ENCODE data around the gene ZNF804A.
"Not testable (repeated sequence)": the region's sequence is repeated elsewhere in the genome, so short reads cannot be mapped to it uniquely, and the experiment has no call there.

Gene ZNF804A

GRCh38 chr2:184729581-184729980 lies 131.3 kb downstream of the ZNF804A start:
- DNase-seq, result no peak

- no peak for DNase-seq
These were observed 132.0 kb downstream of the ZNF804A start for GRCh38 chr2:184730288-184730687.

DNA sequence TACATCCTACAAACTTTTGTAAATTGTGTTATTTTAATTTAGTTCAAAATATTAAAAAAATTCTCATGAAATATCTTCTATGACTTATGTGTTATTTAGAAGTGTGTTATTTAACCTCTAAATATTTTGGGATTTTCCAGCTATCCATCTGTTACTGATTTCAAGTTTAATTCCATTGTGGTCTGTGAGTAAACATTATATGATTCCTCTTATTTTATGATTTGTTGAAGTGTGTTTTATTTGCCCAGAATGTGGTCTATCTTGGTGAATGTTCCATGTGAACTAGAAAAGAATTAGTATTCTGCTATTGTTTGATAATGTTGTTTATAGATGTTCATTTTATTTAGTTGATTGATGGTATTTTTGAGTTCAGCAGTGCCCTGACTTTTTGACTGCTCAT lies 136.0 kb downstream of the ZNF804A start:
- DNase-seq, result no peak

DNA sequence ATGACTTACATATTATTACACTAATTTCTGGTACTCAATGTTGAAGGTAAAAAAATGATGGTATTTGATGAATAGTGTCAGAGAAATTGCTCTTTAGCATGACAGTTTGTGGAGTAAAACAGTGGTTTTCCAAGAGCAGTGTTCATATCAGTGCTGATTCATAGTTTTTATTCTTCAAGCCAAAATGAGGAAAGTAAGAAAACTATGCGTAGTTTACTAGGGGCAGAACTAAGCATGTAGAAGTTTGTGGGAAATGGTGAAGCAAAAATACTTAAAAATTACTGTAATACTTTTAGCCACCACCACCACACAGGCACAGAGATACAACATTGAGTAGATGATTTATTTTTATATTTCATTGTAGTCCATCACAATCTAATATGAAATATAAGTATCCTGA lies 137.3 kb downstream of the ZNF804A start:
- DNase-seq, result no peak

- no peak for DNase-seq
These were observed 144.8 kb downstream of the ZNF804A start for GRCh38 chr2:184743096-184743495.

- DNase-seq, result no peak
These were observed 157.8 kb downstream of the ZNF804A start for GRCh38 chr2:184756161-184756560.

DNA sequence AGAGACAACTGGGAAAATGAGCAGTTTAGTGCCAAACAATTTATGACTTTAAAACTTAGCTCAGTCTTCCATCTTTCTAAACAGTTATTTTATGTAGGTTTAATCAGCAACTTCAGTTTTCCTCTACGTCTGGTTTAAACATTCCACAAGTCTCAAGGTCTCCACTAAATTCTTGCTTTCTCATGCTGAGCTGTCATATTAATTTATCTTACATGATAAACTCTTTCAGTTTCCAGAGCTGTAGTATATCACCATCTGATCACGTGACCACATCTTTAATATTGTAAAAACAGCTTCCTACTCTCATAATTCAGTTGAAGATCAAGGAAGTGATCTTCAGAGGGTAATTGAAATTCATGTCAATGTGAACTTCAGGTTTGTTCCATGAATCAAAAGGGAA lies 158.6 kb downstream of the ZNF804A start:
- DNase-seq, result no peak

- not testable (repeated sequence) for DNase-seq
These were observed 161.4 kb downstream of the ZNF804A start for GRCh38 chr2:184759557-184760255.

DNA sequence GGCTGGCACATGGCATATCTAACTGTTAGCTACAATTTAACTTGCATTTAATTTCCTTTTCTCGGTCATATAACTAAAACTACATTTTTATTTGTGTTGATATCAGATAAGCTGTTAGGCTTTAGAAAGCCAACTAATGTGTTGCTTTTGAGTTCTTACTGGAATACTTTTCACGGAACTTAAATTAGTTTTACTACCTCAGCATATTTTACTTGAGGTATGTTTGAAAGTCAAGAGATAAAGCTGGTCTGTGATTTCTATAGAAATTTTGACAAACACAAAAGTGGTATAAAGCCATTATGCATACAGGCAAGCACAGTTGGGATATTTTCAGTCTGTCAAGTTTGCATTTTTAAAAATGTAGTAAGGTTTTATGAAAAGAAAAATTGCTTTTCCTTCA lies 162.6 kb downstream of the ZNF804A start:
- no peak for DNase-seq

- no peak for DNase-seq
These were observed 167.0 kb downstream of the ZNF804A start for GRCh38 chr2:184765112-184765895.

DNA sequence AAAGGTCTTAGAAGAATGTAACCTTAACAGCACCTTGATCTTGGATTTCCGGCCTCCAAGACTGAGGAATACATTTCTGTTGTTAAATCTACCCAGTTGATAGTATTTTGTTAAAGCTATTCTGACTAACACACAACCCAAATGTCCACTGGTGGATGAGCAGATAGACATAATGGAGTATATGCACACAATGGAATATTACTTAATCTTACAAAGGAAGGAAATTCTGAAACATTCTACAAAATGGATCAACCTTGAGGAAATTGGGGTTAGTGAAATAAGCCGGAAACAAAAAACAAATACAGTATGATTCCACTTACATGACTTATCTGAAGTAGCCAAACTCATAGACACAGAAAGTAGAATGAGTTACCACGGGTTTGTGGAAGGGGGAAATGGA lies 168.7 kb downstream of the ZNF804A start:
- DNase-seq, result no peak

DNA sequence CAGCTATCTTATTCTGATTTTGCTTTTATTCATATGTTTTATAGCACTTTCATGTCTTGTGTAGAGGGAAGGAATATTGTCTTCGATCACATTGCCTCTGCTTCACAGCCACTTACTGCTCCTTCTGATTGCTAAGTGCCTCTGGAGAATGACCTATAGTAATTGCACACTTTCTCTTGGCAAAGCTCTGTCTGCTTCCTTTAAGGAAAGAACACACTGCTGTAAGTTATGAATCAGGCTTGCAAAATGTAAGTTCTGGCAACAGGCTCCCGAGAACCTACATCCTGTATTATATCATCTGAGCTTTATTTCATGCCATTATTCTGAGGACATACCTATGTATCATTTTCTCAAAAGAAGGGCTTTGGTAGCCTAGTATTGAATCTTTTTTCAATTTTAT lies 170.7 kb downstream of the ZNF804A start:
- no peak for DNase-seq

DNA sequence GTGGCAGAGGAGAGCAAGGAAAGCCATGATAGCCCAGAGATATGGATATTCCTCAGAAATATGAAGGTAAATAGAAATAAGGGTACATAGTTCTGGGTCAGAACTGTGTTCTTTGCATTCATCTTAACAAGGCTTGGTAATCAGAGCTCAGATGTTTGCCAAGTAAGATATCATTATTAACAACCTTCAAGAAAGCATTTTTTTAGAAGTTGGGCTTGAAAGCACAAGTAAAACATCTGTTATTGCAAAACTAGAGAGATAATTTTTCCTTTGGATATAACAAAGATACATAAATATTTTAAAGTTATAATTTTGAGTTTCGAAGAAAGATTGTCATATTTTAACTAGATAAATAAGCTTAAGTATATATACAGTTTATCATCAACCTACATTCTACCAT lies 171.4 kb downstream of the ZNF804A start:
- DNase-seq, result no peak

DNA sequence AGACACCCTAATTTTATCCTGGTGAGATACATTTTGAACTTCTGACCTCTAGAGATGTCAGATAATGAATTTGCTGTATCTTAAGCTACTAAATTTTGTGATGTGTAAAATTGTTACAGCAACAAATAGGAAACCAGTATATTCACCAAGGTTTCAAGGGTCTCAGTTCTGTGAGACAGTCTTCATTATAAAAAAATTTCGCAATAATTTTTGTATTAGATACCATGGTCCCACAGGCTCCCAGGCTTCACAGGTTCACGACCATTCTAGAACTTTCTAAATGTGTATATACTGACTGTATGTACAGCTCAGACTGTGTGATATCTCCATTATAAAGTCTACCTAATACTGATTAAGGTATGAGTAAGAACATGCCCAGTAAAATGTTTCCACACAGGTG lies 181.4 kb downstream of the ZNF804A start:
- no peak for DNase-seq

DNA sequence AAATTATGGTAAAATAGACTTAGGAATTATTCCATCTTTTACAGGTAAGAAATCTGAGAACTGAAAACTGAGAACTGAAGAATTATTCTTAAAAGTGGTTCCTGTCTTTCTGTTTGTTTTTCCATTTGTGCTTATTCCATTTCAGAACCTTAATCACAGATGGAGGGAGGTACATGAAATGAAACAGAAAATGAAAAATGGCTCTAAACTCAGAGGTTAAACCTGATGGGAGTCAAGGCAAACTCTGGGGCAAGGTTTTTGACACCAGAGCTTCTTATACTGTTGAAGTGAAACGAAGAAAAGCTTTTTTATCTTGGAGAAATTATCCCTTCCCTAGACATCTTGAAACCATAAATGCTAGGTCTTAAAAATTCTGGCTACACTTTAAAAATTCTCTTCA lies 182.1 kb downstream of the ZNF804A start:
- DNase-seq, result no peak

- DNase-seq, result no peak
These were observed 182.6 kb downstream of the ZNF804A start for GRCh38 chr2:184780944-184781343.

GRCh38 chr2:184783576-184783975 lies 185.2 kb downstream of the ZNF804A start:
- DNase-seq, result no peak

GRCh38 chr2:184793176-184793575 lies 194.8 kb downstream of the ZNF804A start:
- no peak for DNase-seq

- no peak for DNase-seq
These were observed 201.1 kb downstream of the ZNF804A start for GRCh38 chr2:184799379-184799778.

DNA sequence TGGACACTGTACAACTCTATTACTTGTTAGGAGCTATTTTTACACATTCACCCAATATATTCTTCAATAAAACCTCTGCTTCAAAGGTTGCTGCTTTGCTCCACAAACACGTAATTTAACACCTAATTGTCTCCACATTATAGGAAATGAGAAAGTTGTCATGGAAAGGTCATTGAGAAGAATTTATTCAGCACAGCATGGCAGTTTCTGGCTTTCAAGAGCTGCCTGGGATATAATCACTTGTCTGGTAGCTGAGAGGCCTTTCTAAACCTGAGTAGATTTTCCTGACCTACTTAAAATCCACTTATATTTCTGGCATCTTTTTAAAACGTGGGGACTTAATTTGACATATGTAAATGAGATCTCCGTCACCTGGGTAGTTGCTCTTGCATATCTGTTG lies 216.1 kb downstream of the ZNF804A start:
- DNase-seq, result no peak

GRCh38 chr2:184815824-184816223 lies 217.5 kb downstream of the ZNF804A start:
- DNase-seq, result no peak

GRCh38 chr2:184824597-184824996 lies 226.3 kb downstream of the ZNF804A start:
- no peak for DNase-seq

DNA sequence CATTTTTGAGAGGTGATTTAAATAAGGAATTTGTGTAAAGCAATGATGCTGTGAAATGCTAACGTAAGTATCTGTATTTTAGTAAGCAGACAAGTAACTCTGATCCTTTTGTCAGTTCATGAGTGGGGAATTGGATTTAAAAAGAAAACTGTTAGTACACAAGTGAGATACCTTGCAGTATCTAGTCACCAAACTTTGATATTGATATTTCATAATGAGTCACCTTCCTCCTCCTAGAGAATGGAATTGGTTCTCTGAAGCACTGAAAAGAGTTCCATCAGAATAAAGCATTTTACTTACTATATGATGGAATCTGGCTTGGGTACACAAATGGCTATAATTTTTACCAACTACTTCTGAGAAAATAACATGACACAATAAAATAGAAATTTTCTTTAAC lies 232.2 kb downstream of the ZNF804A start:
- no peak for DNase-seq

- no peak for DNase-seq
These were observed 236.5 kb downstream of the ZNF804A start for GRCh38 chr2:184834699-184835397.

Data from stimulated activated CD4-positive, alpha-beta T cell treated with anti-CD3 and anti-CD28 coated beads, Interleukin-4, amount 100 ng/mL, for 24 hours (primary cell).